ENCODE data around the gene G3BP1. TPM values are rescaled to one million over a fixed set of nuclear protein-coding genes. Genes with fewer than 3 reads are reported as not detected.
"Not testable (repeated sequence)": the region's sequence is repeated elsewhere in the genome, so short reads cannot be mapped to it uniquely, and the experiment has no call there.

The G3BP1 gene
- total RNA-seq, 2 donors from 2014 or later = 103 to 128 TPM

DNA sequence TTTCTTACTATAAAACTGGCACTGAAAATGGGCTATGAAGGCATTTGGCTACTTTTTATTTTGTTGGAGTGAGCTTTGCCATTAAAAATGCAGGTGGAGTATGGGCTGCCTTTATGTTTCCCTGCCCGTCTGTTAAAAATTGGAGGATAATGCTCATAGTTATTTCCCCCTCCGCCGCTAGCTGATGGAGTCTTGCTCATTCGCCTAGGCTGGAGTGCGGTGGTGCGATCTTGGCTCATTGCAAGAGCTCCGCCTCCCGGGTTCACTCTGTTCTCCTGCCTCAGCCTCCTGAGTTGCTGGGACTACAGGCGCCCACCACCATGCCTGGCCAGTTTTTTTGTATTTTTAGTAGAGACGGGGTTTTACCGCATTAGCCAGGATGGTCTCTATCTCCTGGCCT lies 8.6 kb downstream of the G3BP1 start:
- intact Hi-C loops (cut with DNase I) = no loop called here
- DNase-seq (no peak), ATAC-seq (no peak)

DNA sequence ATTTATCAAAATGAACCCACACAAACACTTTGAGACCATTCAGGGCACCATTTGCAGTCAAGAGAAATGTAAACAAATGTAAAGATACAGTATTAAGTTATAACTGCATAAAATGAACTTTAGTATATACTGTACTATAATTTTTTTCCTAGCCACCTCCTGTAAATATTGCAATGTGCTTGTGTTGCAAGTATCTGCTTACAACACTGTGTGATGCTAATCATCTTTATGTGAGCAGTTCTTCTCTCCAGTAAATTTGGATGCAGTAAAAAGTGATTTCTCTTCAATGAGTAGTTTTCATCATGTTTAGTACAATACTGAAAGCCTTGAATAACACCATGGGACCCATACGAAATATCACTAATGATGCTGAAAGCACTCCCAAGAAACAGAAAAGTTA lies 9.4 kb downstream of the G3BP1 start:
- intact Hi-C loops (cut with DNase I) = no loop called here
- DNase-seq (no peak), ATAC-seq (no peak)

DNA sequence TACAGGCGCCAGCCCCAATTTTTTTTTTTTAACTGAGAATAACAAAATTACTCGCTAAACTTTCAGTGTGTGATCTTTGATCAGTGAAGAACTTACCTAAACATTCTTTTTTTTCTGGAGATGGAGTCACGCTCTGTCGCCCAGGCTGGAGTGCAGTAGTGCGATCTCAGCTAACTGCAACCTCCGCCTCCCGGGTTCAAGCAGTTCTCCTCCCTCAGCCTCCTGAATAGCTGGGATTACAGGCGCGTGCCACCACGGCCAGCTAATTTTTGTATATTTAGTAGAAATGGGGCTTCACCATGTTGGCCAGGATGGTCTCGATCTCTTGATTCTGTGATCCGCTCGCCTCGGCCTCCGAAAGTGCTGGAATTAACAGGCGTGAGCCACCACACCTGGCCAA lies 11.9 kb downstream of the G3BP1 start:
- intact Hi-C loops (cut with DNase I); DNase-seq; ATAC-seq: not testable (repeated sequence)

DNA sequence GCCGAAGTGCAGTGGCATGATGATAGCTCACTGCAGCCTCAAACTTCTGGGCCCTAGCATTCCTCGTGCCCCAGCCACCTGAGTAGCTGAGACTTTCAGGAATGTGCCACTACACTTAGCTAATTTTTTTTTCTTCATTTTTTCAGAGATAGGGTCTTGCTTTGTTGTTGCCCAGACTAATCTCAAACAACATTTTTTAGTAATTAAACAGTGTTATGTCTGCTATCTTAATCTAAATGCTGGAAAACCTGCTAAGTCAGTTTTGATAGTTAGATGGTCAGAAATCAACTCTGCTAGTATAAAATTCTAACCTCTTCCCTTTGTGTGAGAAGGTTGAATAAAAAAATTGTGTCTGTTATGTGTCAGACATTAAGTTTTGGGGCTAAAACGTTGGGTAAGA lies 12.4 kb downstream of the G3BP1 start:
- no peak for DNase-seq
- intact Hi-C loops (cut with DNase I) = no loop called here
- ATAC-seq = no peak

DNA sequence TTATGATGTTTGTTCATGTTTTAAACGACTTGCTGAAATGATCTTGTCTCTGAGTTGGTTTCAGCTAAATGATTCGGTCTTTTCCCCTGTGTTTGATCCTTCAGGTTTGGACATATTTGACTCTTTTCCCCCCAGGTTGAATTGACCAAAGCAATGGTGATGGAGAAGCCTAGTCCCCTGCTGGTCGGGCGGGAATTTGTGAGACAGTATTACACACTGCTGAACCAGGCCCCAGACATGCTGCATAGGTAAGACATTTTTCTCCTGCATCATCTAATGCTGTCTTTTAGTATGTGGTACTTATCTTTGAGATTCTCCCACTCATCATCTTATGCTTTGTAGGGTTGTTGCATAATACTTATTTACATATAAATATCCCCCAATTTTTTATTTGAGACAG lies 14.7 kb downstream of the G3BP1 start:
- DNase-seq (no peak), ATAC-seq (no peak)
- intact Hi-C loops (cut with DNase I) = no loop called here

DNA sequence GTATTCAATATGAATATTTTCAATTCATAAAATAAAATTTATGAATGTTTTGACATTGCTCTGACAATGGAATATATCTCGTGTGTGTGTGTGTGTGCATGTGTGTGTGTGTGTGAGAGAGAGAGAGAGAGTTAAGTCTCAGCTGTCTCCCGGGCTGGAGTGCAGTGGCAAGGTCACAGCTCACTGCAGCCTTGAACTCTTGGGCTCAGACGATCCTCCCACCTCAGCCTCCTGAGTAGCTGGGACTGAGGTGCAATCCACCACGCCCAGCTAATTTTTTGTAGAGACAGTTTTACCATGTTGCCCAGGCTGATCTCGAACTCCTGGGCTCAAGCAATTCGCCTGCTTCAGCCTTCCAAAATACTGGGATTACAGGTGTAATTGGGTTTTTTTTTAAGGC lies 16.1 kb downstream of the G3BP1 start:
- no peak for DNase-seq
- intact Hi-C loops (cut with DNase I) = no loop called here
- ATAC-seq = no peak

DNA sequence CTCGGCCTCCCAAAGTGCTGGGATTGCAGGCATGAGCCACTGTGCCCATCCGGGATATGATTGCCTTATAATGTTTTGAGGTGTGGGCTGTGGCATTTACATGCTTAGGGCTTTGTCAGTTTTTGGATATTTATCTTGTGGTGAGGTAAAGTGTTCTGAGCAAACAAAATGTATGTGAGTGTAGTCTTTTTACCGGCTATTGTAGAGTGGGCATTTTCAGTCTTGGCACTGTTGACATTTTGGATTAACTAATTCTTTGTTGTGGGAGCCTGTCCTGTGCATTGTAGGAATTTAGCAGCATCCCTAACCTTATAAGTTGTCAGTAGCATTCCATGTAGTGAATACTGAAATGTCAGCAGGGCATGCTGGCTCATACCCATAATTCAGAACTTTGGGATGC lies 21.6 kb downstream of the G3BP1 start:
- intact Hi-C loops (cut with DNase I) = no loop called here
- ATAC-seq = no peak
- no peak for DNase-seq

DNA sequence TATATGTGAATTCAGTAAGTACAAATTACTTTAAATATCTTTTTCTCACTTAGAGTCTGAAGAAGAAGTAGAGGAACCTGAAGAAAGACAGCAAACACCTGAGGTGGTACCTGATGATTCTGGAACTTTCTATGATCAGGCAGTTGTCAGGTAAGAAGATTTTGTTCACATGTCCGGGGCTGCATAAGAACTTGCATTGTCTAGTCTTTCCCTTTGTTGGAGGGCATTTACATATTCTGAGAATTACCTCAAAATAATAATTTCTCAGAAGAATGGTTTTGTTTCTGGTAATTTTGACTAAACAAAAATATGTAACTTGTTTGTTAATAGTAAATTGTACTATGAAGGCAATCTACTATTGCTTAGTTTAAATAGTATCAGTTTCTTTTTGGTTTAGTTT lies 23.7 kb downstream of the G3BP1 start:
- no peak for ATAC-seq
- DNase-seq = no peak
- intact Hi-C loops (cut with DNase I) = no loop called here

DNA sequence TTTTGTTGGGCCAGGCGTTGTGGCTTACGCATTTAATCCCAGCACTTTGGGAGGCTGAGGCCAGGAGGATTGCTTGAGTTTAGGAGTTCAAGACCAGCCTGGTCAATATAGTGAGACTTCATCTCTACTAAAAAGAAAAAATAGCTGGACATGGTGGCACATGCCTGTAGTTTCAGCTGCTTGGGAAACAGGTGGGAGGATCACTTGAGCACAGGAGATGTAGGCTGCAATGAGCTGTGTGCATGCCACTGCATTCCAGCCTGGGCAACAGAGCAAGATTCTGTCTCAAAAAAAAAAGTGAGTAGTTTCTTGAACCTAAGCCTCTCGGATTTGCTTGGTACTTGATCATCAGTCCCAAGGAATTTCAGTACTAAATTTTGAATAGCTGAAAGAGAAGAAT lies 26.9 kb downstream of the G3BP1 start:
- intact Hi-C loops (cut with DNase I) = no loop called here

DNA sequence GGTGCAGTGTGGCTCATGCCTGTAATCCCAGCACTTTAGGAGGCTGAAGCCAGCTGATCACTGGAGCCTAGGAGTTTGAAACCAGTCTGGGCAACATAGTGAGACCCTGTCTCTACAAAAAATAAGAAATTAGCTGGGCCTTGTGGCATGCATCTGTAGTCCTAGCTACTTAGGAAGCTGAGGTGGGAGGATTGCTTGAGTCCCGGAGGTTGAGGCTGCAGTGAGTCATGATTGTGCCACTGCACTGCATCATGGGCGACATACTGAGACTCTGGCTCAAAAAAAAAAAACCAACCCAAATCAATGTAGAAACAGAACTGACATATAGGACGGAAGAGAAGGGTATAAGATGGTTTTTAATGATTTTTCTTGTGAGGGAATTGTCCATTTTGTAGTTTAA lies 27.7 kb downstream of the G3BP1 start:
- ATAC-seq = peak in 1 of 2 donors; percentile 29
- intact Hi-C loops (cut with DNase I) = no loop called here
- DNase-seq = no peak

More for the DNA sequence above, 26.9 kb downstream of the G3BP1 start:
- ATAC-seq = no peak
- DNase-seq = no peak

DNA sequence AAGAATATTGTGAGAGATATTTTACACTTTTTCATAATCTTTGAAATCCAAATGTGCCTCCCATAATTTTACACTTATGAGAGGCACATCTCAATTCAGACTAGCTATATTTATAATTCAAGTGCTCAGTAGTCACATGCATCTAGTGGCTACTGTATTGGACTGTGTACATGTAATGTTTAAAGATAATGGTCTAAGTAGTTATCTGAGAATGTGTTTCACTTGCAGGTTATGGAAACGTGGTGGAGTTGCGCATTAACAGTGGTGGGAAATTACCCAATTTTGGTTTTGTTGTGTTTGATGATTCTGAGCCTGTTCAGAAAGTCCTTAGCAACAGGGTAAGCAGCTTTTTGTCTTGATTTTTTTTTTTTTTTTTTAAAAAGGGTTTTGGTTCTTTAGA lies 28.8 kb downstream of the G3BP1 start:
- intact Hi-C loops (cut with DNase I) = no loop called here
- ATAC-seq (no peak), DNase-seq (no peak)

DNA sequence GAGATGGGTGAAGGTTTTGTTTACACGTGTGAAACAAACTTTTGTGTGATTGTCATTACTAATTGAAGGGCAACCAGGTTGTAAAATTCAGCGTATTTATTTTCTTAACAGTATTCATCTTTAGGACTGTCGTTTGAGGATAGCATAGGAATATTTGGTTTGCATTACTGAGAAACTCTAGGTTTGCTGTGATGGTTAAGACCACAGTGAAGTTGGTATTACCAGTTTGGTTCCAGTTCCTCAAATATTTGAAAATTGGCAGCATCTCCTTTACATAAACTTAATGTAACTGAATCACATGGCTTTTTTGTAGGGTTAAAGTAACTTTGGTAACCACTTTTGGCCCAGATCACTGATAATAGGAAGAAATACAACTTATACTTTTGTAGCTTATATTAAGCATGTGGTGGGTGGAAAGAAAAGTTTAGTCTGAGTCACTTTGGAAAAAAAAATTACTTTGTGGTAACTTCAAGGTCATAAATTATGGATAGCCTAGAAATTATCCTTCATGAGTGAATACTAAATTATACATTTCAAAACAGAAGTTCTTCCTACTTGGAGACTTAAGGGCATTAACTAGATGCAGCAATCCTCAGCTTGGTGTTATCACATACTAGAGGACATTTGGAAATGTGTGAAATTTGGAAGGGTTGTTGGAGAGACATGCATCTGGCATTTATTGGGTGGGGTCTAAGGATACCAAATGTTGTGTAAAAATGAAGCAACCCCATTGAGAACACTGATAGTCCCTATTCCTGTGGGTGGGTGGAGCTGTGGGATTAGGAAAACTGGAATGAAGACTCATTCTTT lies 33.9 kb downstream of the G3BP1 start:
- intact Hi-C loops (cut with DNase I) = no loop called here
- no peak for DNase-seq
- ATAC-seq = peak; percentile 73 to 87

DNA sequence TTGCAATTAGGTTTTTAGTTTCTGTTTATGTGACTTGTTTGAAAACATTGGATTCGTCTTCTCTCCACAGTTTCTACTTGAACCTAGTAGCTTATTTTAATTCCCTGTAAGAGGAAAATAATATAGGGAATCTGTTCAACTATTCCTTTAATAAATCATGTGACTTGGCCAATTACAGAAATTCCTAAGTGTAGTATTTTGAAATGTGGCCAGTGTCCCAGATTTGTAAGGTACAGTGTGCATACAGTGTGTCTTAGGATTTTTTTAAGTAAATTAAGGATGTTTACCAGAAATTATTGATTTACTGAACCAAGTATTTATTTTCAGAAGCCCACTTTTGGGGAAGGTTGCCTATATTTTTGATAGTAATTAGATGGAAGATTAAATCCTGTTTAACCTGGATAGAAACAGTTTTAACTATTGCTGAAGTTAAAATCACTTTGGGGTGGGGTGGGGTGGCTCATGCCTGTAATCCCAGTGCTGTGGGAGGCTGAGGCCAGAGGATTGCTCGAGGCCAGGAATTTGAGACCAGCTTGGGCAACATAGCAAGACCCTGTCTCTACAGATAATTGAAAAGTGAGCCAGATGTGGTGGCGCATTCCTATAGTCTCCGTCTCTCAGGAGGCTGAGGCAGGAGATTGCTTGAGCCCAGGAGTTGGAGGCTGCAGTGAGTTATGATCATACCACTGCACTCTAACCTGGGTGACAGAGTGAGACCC lies 36.9 kb downstream of the G3BP1 start:
- no peak for DNase-seq
- no peak for ATAC-seq
- intact Hi-C loops (cut with DNase I) = no loop called here

DNA sequence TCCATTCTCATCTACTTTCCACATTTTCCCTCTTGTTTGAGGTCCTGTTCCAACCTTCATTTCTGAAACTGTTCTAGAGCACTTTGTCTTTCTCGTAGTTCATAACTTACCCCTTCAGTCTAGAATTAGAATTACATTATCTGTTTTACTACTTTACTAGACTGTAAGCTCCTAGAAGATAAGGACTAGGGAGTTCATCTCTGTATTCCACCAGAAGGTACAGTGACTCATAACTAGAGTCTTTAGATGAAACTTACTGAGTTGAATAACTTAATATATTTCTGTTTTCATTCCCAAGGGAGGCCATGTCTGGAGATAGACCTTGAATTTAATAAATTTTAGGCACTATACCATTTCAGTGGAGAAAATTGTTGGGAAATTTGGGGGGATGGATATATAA lies 38.7 kb downstream of the G3BP1 start:
- intact Hi-C loops (cut with DNase I) = no loop called here
- DNase-seq (no peak), ATAC-seq (peak in 1 of 2 donors; percentile 8)

DNA sequence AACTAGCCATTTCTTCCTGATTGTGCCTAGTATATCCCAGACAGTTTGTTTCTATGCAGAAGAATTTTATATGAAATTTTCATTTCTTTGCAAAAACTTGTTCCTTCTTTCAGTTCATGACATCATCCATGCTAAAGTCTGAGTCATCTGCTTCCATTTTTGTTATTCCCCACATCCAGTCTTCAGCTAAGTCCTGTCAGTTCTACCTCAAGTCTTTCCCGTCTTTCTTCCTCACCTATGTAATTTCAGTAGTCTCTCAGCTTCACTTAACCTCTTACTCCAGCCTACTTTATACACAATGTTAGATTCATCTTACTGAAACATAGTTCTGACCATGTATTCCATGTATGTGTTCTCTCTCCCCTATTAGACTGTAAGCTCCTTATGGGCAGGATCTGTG lies 39.1 kb downstream of the G3BP1 start:
- intact Hi-C loops (cut with DNase I) = no loop called here
- DNase-seq (no peak), ATAC-seq (no peak)

DNA sequence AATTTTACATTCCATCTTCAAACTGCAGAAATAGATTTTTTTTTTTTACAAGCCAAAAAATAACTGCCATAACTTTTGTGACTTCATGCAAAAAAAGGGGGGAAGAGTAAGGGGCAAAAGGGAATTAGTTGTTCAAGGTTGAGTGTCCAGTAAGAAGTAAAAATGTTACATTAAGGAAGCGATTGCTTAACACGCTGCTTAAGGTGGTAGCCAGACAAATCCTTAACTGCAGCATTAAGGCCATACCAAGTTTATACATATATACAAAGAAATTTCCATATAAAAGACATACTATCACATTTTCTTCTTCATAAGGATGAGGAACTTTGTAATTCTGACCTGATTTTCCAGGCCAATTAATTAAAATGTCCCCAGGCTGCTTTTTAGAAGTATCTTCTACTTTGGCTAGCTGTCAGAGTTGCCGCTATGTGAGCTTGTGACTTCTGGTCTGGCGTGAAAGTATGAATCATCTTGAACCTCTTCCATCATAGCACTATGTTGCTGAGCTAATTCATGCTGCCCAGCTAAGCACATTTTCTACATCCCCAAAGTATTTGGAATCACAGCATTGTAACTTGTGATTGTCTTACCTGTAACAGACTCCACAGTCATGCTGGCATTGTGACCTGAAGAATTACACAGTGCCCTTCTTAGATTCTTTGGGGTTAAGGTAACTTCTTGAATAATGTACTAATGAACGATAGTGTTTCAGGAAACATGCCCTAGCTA lies 40.0 kb downstream of the G3BP1 start:
- ATAC-seq (peak; percentile 78 to 87), DNase-seq (no peak)
- intact Hi-C loops (cut with DNase I) = no loop called here

DNA sequence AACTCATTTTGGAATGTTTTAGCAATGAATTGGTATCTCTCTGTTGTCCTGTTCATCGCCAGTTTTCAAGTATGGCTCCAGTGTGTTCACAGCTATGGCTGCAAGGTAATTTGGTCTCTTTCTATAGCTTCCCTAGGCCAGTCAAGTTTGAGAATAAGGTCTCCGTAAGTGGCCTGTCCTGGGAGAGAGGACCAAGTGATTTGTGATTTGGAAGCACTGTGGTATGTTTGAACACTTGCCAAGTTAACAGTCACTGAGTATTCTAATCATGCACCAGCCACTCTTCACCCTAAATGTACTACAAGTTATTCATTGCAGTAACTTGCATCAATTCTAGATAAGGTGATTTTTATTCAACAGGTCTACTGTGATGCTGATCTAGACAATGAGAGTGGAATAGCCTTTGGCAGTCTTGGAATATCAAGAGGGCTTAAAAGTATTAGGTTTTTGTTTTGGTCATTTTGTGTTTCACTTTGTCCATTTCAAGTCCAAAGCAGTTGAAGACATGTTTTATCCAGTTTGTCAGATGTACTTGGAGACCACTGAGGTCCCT lies 41.1 kb downstream of the G3BP1 start:
- peak; percentile 74 to 83 for ATAC-seq
- no peak for DNase-seq
- intact Hi-C loops (cut with DNase I) = no loop called here

DNA sequence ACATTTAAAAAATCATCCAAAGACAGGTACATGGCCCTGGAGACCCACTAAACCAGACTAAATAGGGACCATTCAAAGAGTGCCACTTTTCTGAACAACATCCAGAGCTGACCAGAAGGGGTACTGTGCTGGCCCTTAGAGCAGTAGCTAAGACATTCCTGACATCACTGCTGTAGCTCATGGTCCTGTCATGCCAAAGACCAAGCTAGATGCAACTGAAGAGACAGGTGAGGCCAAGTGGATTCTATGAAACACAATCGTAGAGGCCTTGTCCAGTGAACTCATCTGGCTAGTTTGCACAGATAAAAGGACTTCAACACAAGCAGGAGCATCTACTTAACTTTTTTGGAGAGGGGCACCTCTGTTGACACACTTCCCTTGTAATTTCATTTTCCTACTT lies 43.3 kb downstream of the G3BP1 start:
- no peak for ATAC-seq
- no peak for DNase-seq
- intact Hi-C loops (cut with DNase I) = no loop called here

DNA sequence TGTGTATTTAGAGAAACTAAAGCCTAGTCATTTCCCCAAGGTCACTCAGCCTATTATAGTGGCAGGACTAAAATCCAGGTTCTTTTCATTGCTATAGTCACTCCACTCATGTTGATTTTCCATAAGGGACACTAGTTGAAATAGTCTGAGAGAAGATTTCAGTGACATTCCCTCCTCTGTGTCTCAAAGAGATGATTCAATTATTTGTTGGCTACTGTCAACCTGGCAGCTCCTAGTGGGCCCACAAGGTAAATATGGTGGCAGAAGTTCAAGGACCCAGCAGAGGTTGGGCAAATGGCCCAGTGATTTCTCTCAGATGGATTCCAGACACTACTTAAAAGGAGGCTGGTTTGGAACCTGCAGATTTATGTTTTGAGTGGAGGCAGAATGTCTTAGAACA lies 48.1 kb downstream of the G3BP1 start:
- intact Hi-C loops (cut with DNase I) = loop anchor here in 1 of 2 donors (10.0 kb wide), 1 partner anchor 685 kb away; no protein-coding TSS in a partner anchor
- DNase-seq = no peak
- ATAC-seq = no peak

DNA sequence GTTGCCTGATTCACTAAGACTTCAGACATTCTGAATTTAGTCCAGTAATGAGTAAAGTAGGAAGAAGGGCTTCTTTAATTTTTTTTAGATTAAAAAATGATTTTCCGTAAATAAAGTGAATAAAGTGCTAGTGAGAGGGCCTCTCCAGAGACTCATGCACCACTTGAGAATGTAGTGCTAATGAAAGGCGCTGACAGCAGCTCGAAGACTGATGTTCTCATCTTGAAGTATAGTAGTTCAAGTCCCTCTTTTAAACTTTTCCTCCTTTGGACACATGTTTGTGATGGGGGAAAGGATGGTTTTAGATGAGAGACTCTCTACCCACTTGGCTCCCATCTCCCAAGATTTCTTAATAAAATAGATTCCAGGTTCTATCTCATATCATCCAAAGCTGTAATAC lies 48.5 kb downstream of the G3BP1 start:
- ATAC-seq = no peak
- no peak for DNase-seq
- intact Hi-C loops (cut with DNase I) = loop anchor here in 1 of 2 donors (10.0 kb wide), 1 partner anchor 685 kb away; no protein-coding TSS in a partner anchor
